Measurements from ENCODE around the gene CRYBG1. TPM values are rescaled to one million over a fixed set of nuclear protein-coding genes. Genes with fewer than 3 reads are reported as not detected.

The CRYBG1 gene
- total RNA-seq, 1 experiment from 2014 or later, result 10.1 TPM

DNA sequence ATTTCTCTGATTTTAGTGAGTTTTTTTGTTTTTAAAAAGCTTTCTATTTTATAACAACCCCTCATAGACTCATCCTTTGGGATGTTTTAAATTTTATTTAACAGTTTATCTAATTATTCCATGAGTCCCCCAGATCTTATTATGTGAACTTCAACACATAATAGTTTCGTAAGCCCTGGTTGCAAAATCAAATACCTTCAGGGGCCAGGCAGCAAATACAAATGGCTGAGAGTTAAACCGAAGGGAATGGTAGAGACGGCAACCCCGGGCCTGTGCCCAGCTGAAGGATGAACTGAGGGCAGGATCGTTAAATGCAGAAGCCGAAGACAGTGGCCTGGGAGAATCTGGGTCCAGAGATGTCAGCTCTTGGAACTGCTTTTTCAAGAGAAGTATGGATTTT is 180.4 kb downstream of the CRYBG1 start:
- TF ChIP-seq, protein P1, sequence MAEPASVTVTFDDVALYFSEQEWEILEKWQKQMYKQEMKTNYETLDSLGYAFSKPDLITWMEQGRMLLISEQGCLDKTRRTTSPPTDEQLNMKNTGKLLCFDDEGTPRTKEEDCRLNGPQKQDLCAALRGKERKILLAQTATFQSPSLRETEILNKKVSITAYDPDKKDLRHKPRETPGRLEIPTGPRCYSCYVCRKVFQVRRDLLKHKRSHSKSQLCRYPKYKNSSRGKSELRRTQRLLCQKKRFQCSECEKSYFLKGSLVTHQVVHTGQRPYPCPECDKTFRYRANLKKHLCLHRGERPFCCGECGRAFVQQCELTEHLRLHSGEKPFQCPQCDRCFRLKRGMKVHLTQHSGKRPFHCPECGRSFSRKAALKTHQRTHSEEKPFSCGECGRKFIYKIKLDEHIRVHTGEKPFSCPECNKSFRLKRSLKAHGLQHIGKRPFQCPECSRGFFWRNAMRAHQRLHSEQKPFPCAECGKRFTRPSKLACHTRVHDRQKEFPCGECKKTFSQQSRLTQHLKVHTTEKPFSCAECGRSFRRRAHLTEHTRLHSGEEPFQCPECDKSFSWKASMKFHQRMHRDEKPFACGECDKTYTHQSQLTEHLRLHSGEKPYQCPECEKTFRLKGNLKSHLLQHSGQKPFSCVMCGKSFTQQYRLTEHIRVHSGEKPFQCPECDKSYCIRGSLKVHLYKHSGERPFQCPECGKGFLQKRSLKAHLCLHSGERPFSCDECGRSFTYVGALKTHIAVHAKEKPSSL (CRISPR knock-in tag; conservative IDR thresholded peaks at IDR 0.05), result no peak
- H3K36me3 Mint-ChIP-seq, result no peaks in the 10 kb centered on the region
- no peak overlapping the region for H3K4me3 Mint-ChIP-seq
- DNase-seq (ENCODE audit: low spot score) (no peak), ATAC-seq (no peak)
- no peaks in the 10 kb centered on the region for H3K9me3 Mint-ChIP-seq
- H3K27ac Mint-ChIP-seq, result no peak overlapping the region
- POLR2A ChIA-PET, result no interaction called here
- CTCF ChIA-PET, result interaction anchor here (1.6 kb wide), 2 partner anchors 31 to 201 kb away, joined by 4 to 5 read pairs; no protein-coding TSS in a partner anchor
- H3K27me3 Mint-ChIP-seq (ENCODE audit: low read depth), result no peaks in the 10 kb centered on the region
- H3K4me1 Mint-ChIP-seq, result peaks cover 10% of the 10 kb centered on the region

DNA sequence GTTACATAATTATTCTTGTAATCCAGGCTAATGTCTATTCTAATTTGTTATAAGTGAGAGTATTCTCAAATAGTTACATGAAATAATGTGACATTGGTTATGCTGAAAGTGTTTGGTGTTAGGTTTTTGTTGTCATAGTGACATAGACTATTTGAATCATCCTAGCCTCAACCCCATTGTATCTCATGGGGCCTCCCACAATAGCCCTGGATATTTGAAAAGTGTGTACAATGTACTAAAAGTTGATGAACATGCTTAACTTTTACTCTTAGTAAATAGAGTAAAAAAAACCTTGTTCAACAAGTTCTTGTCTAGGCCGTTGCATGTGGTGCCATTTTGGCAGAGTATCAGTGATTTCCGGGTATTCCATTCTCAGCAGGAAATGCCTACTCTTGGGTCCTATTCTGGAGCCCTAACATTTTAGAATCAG is 185.8 kb downstream of the CRYBG1 start:
- no peak overlapping the region for H3K4me3 Mint-ChIP-seq
- H3K27me3 Mint-ChIP-seq (ENCODE audit: low read depth), result no peaks in the 10 kb centered on the region
- ChIA-PET CTCF (interaction anchor here (1.1 kb wide), 1 partner anchor 185 kb away, joined by 3 read pairs; the partner anchor contains the start of gene CRYBG1), POLR2A (no interaction called here)
- H3K4me1 Mint-ChIP-seq, result peaks cover 18% of the 10 kb centered on the region
- H3K36me3 Mint-ChIP-seq, result peaks cover 6% of the 10 kb centered on the region; the same call in 1 of the 2 replicates
- ATAC-seq (no peak), DNase-seq (ENCODE audit: low spot score) (no peak)
- H3K9me3 Mint-ChIP-seq, result peaks cover 8% of the 10 kb centered on the region
- H3K27ac Mint-ChIP-seq, result no peak overlapping the region
- TF ChIP-seq, protein P2, sequence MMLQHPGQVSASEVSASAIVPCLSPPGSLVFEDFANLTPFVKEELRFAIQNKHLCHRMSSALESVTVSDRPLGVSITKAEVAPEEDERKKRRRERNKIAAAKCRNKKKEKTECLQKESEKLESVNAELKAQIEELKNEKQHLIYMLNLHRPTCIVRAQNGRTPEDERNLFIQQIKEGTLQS (CRISPR knock-in tag; conservative IDR thresholded peaks at IDR 0.05), result no peak
- no peak for TF ChIP-seq ZNF396 (CRISPR knock-in tag; IDR thresholded peaks at IDR 0.05; ENCODE audit: borderline replicate concordance)
- TF ChIP-seq, protein P3, sequence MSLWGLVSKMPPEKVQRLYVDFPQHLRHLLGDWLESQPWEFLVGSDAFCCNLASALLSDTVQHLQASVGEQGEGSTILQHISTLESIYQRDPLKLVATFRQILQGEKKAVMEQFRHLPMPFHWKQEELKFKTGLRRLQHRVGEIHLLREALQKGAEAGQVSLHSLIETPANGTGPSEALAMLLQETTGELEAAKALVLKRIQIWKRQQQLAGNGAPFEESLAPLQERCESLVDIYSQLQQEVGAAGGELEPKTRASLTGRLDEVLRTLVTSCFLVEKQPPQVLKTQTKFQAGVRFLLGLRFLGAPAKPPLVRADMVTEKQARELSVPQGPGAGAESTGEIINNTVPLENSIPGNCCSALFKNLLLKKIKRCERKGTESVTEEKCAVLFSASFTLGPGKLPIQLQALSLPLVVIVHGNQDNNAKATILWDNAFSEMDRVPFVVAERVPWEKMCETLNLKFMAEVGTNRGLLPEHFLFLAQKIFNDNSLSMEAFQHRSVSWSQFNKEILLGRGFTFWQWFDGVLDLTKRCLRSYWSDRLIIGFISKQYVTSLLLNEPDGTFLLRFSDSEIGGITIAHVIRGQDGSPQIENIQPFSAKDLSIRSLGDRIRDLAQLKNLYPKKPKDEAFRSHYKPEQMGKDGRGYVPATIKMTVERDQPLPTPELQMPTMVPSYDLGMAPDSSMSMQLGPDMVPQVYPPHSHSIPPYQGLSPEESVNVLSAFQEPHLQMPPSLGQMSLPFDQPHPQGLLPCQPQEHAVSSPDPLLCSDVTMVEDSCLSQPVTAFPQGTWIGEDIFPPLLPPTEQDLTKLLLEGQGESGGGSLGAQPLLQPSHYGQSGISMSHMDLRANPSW (CRISPR knock-in tag; conservative IDR thresholded peaks at IDR 0.05; ENCODE audit: low read depth), result no peak
- TF ChIP-seq TP53 (CRISPR knock-in tag; IDR thresholded peaks at IDR 0.05), result no peak
- no peak for TF ChIP-seq RELA (CRISPR knock-in tag; IDR thresholded peaks at IDR 0.05; ENCODE audit: borderline replicate concordance)
- TF ChIP-seq, protein P4, sequence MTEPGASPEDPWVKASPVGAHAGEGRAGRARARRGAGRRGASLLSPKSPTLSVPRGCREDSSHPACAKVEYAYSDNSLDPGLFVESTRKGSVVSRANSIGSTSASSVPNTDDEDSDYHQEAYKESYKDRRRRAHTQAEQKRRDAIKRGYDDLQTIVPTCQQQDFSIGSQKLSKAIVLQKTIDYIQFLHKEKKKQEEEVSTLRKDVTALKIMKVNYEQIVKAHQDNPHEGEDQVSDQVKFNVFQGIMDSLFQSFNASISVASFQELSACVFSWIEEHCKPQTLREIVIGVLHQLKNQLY (CRISPR knock-in tag; IDR thresholded peaks at IDR 0.05), result no peak
- TF ChIP-seq EMX1 (CRISPR knock-in tag; IDR thresholded peaks at IDR 0.05), result no peak
- no peak for TF ChIP-seq ZNF138 (CRISPR knock-in tag; conservative IDR thresholded peaks at IDR 0.05)
- TF ChIP-seq, protein P5, sequence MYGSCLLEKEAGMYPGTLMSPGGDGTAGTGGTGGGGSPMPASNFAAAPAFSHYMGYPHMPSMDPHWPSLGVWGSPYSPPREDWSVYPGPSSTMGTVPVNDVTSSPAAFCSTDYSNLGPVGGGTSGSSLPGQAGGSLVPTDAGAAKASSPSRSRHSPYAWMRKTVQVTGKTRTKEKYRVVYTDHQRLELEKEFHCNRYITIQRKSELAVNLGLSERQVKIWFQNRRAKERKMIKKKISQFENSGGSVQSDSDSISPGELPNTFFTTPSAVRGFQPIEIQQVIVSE (CRISPR knock-in tag; IDR thresholded peaks at IDR 0.05; ENCODE audit: borderline replicate concordance), result no peak
- no peak for TF ChIP-seq ATF1 (CRISPR knock-in tag; IDR thresholded peaks at IDR 0.05)

DNA sequence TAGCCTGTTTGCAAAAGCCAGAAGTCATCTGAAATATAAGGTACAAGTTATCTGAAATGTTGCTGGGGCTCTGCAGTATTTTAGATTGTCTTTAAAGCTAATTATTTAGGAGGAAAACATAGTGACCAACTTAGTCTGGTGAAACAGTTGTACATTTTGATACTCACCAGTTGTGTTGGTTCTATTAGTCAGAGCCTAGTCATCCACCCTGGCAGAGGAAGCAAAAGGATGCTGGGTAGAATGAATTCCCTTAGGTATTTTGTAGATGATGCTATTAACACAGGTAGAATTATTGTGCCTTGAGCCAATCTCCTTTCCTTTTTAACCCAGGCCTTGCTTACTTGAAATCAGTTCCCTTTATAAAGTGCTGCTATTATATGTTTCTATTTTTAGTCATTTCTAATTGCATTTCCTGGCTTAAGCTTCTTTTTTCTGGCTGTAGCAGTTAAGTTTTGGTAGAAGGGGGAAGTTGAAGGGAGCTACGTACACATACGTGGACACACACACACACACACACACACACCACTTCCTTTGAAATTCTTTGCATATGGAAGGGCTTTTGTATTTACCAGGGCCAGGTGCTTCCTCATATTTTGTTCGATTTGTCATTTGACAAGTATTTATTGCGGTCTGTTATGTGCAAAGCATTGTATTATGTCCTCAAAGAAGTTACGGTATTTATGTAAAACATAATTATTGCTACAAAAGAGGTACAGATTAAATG is 186.3 kb downstream of the CRYBG1 start:
- no peaks in the 10 kb centered on the region for H3K27me3 Mint-ChIP-seq (ENCODE audit: low read depth)
- POLR2A ChIA-PET, result no interaction called here
- CTCF ChIA-PET, result interaction anchor here (1.1 kb wide), 1 partner anchor 186 kb away, joined by 3 read pairs; the partner anchor contains the start of gene CRYBG1
- peaks cover 10% of the 10 kb centered on the region for H3K9me3 Mint-ChIP-seq
- ATAC-seq, result no peak
- peaks cover 7% of the 10 kb centered on the region; the same call in 1 of the 2 replicates for H3K36me3 Mint-ChIP-seq
- peak overlapping the region; percentile 51 for H3K27ac Mint-ChIP-seq
- DNase-seq (ENCODE audit: low spot score), result no peak
- peaks cover 18% of the 10 kb centered on the region for H3K4me1 Mint-ChIP-seq
- H3K4me3 Mint-ChIP-seq, result no peak overlapping the region
- TF ChIP-seq, protein P5 (CRISPR knock-in tag; IDR thresholded peaks at IDR 0.05; ENCODE audit: borderline replicate concordance), result no peak
- TF ChIP-seq, protein P6, sequence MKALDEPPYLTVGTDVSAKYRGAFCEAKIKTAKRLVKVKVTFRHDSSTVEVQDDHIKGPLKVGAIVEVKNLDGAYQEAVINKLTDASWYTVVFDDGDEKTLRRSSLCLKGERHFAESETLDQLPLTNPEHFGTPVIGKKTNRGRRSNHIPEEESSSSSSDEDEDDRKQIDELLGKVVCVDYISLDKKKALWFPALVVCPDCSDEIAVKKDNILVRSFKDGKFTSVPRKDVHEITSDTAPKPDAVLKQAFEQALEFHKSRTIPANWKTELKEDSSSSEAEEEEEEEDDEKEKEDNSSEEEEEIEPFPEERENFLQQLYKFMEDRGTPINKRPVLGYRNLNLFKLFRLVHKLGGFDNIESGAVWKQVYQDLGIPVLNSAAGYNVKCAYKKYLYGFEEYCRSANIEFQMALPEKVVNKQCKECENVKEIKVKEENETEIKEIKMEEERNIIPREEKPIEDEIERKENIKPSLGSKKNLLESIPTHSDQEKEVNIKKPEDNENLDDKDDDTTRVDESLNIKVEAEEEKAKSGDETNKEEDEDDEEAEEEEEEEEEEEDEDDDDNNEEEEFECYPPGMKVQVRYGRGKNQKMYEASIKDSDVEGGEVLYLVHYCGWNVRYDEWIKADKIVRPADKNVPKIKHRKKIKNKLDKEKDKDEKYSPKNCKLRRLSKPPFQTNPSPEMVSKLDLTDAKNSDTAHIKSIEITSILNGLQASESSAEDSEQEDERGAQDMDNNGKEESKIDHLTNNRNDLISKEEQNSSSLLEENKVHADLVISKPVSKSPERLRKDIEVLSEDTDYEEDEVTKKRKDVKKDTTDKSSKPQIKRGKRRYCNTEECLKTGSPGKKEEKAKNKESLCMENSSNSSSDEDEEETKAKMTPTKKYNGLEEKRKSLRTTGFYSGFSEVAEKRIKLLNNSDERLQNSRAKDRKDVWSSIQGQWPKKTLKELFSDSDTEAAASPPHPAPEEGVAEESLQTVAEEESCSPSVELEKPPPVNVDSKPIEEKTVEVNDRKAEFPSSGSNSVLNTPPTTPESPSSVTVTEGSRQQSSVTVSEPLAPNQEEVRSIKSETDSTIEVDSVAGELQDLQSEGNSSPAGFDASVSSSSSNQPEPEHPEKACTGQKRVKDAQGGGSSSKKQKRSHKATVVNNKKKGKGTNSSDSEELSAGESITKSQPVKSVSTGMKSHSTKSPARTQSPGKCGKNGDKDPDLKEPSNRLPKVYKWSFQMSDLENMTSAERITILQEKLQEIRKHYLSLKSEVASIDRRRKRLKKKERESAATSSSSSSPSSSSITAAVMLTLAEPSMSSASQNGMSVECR (CRISPR knock-in tag; IDR thresholded peaks at IDR 0.05; ENCODE audit: borderline replicate concordance), result no peak
- TF ChIP-seq SOX15 (CRISPR knock-in tag; IDR thresholded peaks at IDR 0.05), result no peak
- TF ChIP-seq ZNF317 (CRISPR knock-in tag; IDR thresholded peaks at IDR 0.05; ENCODE audit: borderline replicate concordance, low read depth), result no peak
- TF ChIP-seq, protein P7, sequence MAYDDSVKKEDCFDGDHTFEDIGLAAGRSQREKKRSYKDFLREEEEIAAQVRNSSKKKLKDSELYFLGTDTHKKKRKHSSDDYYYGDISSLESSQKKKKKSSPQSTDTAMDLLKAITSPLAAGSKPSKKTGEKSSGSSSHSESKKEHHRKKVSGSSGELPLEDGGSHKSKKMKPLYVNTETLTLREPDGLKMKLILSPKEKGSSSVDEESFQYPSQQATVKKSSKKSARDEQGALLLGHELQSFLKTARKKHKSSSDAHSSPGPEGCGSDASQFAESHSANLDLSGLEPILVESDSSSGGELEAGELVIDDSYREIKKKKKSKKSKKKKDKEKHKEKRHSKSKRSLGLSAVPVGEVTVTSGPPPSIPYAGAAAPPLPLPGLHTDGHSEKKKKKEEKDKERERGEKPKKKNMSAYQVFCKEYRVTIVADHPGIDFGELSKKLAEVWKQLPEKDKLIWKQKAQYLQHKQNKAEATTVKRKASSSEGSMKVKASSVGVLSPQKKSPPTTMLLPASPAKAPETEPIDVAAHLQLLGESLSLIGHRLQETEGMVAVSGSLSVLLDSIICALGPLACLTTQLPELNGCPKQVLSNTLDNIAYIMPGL (CRISPR knock-in tag; IDR thresholded peaks at IDR 0.05), result no peak
- TF ChIP-seq ELF4 (CRISPR knock-in tag; IDR thresholded peaks at IDR 0.05; ENCODE audit: low read depth), result no peak

Data from WTC11 (cell line).